SU-DHL-6 (cell line): ENCODE measurements around the gene NR1D1.

Source experiments
- EZH2phosphoT487 ChIP-seq: fragments of 200-600 bp; sonication (generic), shearing (Covaris generic); conservative IDR thresholded peaks from 2 replicates; pipeline ENCODE4 v1.6.1; 2018; ENCODE audit warnings: mild to moderate bottlenecking, antibody characterized with exemption, low read length, moderate library complexity, mixed read lengths
- TF ChIP-seq, protein P1 (sequence below): fragments of 200-600 bp; sonication (generic); IDR thresholded peaks from one replicate; pipeline ENCODE4 v1.5.1; 2017; ENCODE audit warnings: antibody characterized with exemption, mild to moderate bottlenecking, low read length, moderate library complexity; ENCODE audit not compliant: insufficient read depth, poor library complexity, severe bottlenecking

DNA sequence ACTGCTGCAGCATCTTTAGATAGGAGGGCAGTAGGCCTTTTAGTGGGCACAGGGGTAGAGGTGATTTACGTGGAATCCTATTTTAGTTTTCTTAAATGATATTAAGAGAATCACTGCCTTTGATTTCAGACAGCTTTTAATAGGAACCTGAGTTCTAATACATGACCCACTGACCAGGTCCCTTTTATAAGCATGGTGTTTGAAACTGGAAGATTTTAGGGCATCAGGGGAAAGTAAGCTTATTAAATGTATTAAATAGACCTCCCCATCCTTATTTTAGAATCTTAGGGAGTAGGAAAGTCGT lies 23.4 kb upstream of the NR1D1 start:
- TF ChIP-seq, protein P1, sequence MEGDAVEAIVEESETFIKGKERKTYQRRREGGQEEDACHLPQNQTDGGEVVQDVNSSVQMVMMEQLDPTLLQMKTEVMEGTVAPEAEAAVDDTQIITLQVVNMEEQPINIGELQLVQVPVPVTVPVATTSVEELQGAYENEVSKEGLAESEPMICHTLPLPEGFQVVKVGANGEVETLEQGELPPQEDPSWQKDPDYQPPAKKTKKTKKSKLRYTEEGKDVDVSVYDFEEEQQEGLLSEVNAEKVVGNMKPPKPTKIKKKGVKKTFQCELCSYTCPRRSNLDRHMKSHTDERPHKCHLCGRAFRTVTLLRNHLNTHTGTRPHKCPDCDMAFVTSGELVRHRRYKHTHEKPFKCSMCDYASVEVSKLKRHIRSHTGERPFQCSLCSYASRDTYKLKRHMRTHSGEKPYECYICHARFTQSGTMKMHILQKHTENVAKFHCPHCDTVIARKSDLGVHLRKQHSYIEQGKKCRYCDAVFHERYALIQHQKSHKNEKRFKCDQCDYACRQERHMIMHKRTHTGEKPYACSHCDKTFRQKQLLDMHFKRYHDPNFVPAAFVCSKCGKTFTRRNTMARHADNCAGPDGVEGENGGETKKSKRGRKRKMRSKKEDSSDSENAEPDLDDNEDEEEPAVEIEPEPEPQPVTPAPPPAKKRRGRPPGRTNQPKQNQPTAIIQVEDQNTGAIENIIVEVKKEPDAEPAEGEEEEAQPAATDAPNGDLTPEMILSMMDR = no peak
- no peak for TF ChIP-seq EZH2phosphoT487
